ENCODE data around the gene SLF1. TPM values are rescaled to one million over a fixed set of nuclear protein-coding genes. Genes with fewer than 3 reads are reported as not detected.

The SLF1 gene
- total RNA-seq, 1 experiment from 2014 or later, result 22.7 TPM

- Histone ChIP-seq H3K27me3 (ENCODE audit: control insufficient read depth, insufficient read depth, low read length) (no peaks in the 10 kb centered on the region), H3K4me3 (ENCODE audit: insufficient read depth, low read depth, low read length) (no peak overlapping the region), H3K36me3 (replicated peaks; ENCODE audit: control insufficient read depth, insufficient read depth, low read length) (0 out of 2 replicates have a peak, but pooled peaks cover 2% of the 10 kb centered on the region)
- no peak for DNase-seq
These were observed 90.8 kb downstream of the SLF1 start for GRCh38 chr5:94709277-94709676.

DNA sequence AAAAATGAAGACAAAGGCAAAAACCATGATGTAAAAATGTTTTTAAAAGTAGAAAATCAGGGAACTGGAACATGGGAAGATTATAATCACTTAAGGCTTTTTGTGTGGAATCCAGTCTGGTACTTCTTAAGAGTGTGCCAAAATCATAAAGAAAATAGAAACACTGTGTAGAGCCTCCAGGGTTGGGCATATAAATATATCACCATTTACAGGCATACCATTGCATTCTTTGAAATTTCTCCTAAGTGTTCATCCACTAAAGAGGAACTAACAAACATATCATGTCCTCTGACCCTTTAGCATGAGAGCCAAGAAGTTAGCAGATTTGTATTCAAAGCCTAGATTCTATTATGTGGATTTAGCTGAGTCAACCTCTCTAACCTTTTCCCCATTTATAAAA lies 93.3 kb downstream of the SLF1 start:
- Histone ChIP-seq H3K36me3 (replicated peaks; ENCODE audit: control insufficient read depth, insufficient read depth, low read length) (0 out of 2 replicates have a peak, but pooled peaks cover 2% of the 10 kb centered on the region), H3K27me3 (ENCODE audit: control insufficient read depth, insufficient read depth, low read length) (no peaks in the 10 kb centered on the region)

GRCh38 chr5:94715768-94716167 lies 97.3 kb downstream of the SLF1 start:
- no peaks in the 10 kb centered on the region for H3K27me3 ChIP-seq (ENCODE audit: control insufficient read depth, insufficient read depth, low read length)
- 0 out of 2 replicates have a peak, but pooled peaks cover 2% of the 10 kb centered on the region for H3K36me3 ChIP-seq (replicated peaks; ENCODE audit: control insufficient read depth, insufficient read depth, low read length)
- no peak overlapping the region for H3K4me3 ChIP-seq (ENCODE audit: insufficient read depth, low read depth, low read length)
- no peak for DNase-seq

More for the DNA sequence above, 93.3 kb downstream of the SLF1 start:
- no peak for DNase-seq
- no peak overlapping the region for H3K4me3 ChIP-seq (ENCODE audit: insufficient read depth, low read depth, low read length)

DNA sequence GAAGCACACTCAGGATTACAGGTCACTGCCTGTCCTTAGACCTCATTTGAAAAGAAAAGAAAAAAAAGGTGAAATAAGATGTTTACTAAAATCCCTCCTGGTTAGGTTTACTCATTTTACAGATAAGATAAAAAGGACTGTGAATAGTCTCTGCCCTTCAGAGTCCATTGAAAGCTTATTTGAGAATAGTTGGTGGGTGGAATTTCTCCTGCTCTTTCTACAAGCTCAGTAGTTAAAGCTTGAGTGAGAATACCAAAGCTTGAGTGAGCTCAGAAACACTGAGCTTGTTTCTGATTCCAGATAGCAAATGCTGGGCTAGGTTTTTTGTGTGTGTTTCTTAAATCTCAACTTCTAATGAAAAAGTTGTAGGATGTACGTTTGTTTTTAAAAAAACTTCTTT lies 106.7 kb downstream of the SLF1 start:
- no peak for DNase-seq
- Histone ChIP-seq H3K4me3 (ENCODE audit: insufficient read depth, low read depth, low read length) (no peak overlapping the region), H3K27me3 (ENCODE audit: control insufficient read depth, insufficient read depth, low read length) (no peaks in the 10 kb centered on the region), H3K36me3 (replicated peaks; ENCODE audit: control insufficient read depth, insufficient read depth, low read length) (no peaks in the 10 kb centered on the region)

DNA sequence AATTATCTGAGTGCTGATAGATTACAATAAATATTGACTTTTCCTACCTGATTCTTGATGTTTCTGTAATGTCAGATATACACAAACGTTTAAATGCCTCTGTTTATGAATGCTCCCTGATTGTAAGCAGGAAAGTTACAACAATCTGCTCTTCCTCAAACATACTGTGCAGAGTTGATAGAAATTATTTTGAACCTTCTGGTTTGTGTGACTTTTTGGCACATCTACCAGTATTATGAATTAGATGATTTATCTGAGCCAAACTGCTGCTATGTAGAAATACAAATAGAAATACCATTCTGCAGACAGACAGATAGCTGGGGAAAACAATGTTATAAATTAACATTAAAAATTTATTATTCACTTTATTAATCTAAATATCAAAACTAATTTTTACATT lies 113.0 kb downstream of the SLF1 start:
- no peak overlapping the region for H3K4me3 ChIP-seq (ENCODE audit: insufficient read depth, low read depth, low read length)

GRCh38 chr5:94736498-94736897 lies 118.0 kb downstream of the SLF1 start:
- H3K36me3 ChIP-seq (replicated peaks; ENCODE audit: control insufficient read depth, insufficient read depth, low read length), result no peaks in the 10 kb centered on the region
- DNase-seq, result no peak
- no peaks in the 10 kb centered on the region for H3K27me3 ChIP-seq (ENCODE audit: control insufficient read depth, insufficient read depth, low read length)
- no peak overlapping the region for H3K4me3 ChIP-seq (ENCODE audit: insufficient read depth, low read depth, low read length)

More for the DNA sequence above, 113.0 kb downstream of the SLF1 start:
- Histone ChIP-seq H3K27me3 (ENCODE audit: control insufficient read depth, insufficient read depth, low read length) (no peaks in the 10 kb centered on the region), H3K36me3 (replicated peaks; ENCODE audit: control insufficient read depth, insufficient read depth, low read length) (no peaks in the 10 kb centered on the region)
- no peak for DNase-seq

- H3K4me3 ChIP-seq (ENCODE audit: insufficient read depth, low read depth, low read length), result no peak overlapping the region
- no peak for DNase-seq
- H3K27me3 ChIP-seq (ENCODE audit: control insufficient read depth, insufficient read depth, low read length), result no peaks in the 10 kb centered on the region
- no peaks in the 10 kb centered on the region for H3K36me3 ChIP-seq (replicated peaks; ENCODE audit: control insufficient read depth, insufficient read depth, low read length)
These were observed 121.8 kb downstream of the SLF1 start for GRCh38 chr5:94740286-94740685.

DNA sequence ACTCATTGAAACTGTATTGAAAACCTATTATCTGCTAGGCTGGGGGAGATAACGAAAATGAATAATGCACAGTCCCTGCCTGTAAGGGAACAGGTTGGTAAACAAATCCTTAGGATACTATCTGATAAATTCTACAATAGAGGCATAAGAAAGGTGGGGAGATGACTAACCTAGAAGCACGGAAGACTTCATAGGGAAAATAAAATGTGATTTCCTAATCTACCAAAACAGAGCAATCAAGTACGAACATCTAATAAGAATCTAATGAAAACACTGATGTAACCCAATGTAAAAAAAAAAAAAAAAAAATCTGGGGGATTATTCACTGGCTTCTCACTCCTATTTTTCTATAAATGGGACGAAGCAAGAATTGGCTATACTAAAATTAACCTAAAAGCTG lies 124.4 kb downstream of the SLF1 start:
- H3K36me3 ChIP-seq (replicated peaks; ENCODE audit: control insufficient read depth, insufficient read depth, low read length), result no peaks in the 10 kb centered on the region
- no peaks in the 10 kb centered on the region for H3K27me3 ChIP-seq (ENCODE audit: control insufficient read depth, insufficient read depth, low read length)
- DNase-seq, result no peak

GRCh38 chr5:94744906-94745305 lies 126.4 kb downstream of the SLF1 start:
- Histone ChIP-seq H3K36me3 (replicated peaks; ENCODE audit: control insufficient read depth, insufficient read depth, low read length) (no peaks in the 10 kb centered on the region), H3K4me3 (ENCODE audit: insufficient read depth, low read depth, low read length) (no peak overlapping the region), H3K27me3 (ENCODE audit: control insufficient read depth, insufficient read depth, low read length) (no peaks in the 10 kb centered on the region)
- no peak for DNase-seq

More for the DNA sequence above, 124.4 kb downstream of the SLF1 start:
- H3K4me3 ChIP-seq (ENCODE audit: insufficient read depth, low read depth, low read length), result no peak overlapping the region

GRCh38 chr5:94745786-94746730 lies 127.6 kb downstream of the SLF1 start:
- no peaks in the 10 kb centered on the region for H3K36me3 ChIP-seq (replicated peaks; ENCODE audit: control insufficient read depth, insufficient read depth, low read length)
- DNase-seq, result no peak
- H3K27me3 ChIP-seq (ENCODE audit: control insufficient read depth, insufficient read depth, low read length), result no peaks in the 10 kb centered on the region
- no peak overlapping the region for H3K4me3 ChIP-seq (ENCODE audit: insufficient read depth, low read depth, low read length)

- no peak for DNase-seq
- H3K36me3 ChIP-seq (replicated peaks; ENCODE audit: control insufficient read depth, insufficient read depth, low read length), result no peaks in the 10 kb centered on the region
- no peak overlapping the region for H3K4me3 ChIP-seq (ENCODE audit: insufficient read depth, low read depth, low read length)
- H3K27me3 ChIP-seq (ENCODE audit: control insufficient read depth, insufficient read depth, low read length), result no peaks in the 10 kb centered on the region
These were observed 128.3 kb downstream of the SLF1 start for GRCh38 chr5:94746731-94747124.

Other genes with a start within 250 kb of the SLF1 start
- gene KIAA0825, start 65 bp upstream of the SLF1 start, total RNA-seq (2014; rRNA removed; shearing (Covaris generic)), result 0.63 and 1.5 TPM in 2 replicates